SK-N-MC (cell line): ENCODE results near the gene LRP1B.

Experiments used
- EZH2 ChIP-seq: fragments of 200-600 bp; sonication (generic); IDR thresholded peaks from one replicate; pipeline ENCODE4 v1.6.1; 2017; ENCODE audit warnings: antibody characterized with exemption
- POLR2AphosphoS5 ChIP-seq: IDR thresholded peaks from 2 replicates; pipeline ENCODE4 v1.6.1; 2012; ENCODE audit warnings: mild to moderate bottlenecking, low read depth, low read length, borderline replicate concordance

DNA sequence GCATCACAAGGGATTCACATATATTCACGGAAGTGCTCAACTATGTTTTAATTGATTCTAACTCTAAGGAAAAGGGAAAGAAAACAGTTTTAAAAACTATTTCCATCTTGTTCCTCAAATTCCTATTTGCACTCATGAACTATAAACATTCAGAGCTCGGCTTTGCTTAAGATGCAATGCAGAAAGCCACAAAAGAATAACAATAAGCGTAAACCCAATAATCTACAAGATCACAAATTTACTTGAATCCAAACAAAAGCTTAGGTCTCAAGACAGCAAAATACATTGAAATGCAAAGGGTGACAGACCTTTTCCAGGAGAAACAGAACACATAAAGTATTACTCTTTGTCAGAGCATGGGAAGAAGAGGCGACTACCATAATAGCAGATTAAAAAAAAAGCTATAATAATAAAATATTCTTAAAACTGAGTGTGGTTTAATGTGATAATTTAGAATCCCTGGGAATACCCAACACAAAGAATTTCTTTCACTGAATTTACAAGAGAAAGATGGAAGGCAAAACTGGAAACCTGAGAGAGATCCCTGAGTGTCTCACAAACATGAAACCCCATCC, 1094.9 kb downstream of the LRP1B start:
- TF ChIP-seq EZH2 (no peak), POLR2AphosphoS5 (no peak)
